Measurements from ENCODE around the gene SHROOM1.
"Not testable (repeated sequence)": the region's sequence is repeated elsewhere in the genome, so short reads cannot be mapped to it uniquely, and the experiment has no call there.

SHROOM1 gene

DNA sequence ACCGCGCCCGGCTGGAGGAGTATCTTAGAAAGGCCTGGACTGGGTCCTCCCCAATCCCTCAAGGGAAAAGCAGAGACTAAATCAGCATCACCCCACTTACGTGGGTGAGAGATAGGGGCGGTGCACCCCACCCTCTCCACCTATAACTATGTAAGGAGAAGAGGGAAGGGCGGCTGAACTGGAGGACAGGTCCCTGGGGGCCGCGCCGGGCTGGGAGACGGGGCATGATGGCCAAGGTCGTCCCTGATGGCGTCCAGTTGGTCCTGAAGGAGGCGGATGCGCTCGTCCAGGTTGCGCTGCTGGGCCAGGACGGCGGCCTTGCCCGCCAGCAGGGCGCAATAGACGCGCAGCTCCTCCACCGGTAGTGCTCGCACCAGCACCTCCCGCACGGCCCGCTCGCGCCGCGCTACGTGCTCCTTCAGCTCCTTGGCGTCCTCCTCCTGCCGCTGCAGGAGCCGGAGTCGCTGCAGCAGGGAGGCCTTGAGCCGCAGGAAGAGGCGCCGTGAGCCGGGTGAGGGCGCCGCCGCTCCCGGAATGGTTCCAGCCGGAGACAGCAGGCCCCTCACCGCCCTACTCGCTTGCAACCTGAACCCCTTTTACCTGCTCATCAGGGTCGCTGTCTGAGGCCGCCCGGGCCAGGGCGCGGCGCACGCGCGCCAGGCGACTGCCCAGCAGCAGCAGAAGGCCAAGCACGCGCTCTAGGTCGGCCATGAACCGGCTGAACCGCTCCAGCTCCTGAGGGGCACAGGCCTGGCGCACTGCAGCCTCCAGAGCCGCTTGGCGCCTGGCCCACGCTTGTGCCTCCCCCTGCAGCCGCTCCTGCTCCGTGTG lies 7.6 kb downstream of the SHROOM1 start:
- DNase-seq, result peak; percentile 91

- DNase-seq, result no peak
These were observed 8.7 kb downstream of the SHROOM1 start for GRCh38 chr5:132821791-132822190.

GRCh38 chr5:132821350-132821749 lies 9.1 kb downstream of the SHROOM1 start:
- DNase-seq, result no peak

GRCh38 chr5:132820162-132820754 lies 10.2 kb downstream of the SHROOM1 start:
- DNase-seq, result peak; percentile 90

DNA sequence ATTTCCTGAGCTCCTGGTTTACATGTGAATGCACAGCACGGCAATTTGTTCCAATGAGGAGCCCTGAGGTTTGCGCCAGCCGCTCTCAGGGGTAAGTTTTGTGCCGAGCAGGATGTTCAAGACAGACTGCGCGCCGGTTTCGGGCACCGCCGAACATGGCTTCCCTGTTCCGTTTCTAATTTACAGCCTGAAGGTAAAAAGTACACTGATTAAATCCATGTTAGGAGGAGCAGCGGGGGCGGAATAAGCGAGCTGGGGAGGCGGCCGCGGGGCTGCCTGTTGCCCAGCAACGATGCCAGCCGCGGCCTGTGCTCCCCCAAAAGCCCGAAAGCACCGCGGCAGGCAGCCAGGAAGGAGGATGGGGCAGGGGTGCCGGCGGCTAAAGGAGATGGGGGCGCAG lies 11.0 kb downstream of the SHROOM1 start:
- peak; percentile 44 for DNase-seq

- DNase-seq, result no peak
These were observed 13.4 kb downstream of the SHROOM1 start for GRCh38 chr5:132817011-132817410.

GRCh38 chr5:132816554-132816953 lies 13.9 kb downstream of the SHROOM1 start:
- DNase-seq, result no peak

- no peak for DNase-seq
These were observed 14.4 kb downstream of the SHROOM1 start for GRCh38 chr5:132816083-132816482.

DNA sequence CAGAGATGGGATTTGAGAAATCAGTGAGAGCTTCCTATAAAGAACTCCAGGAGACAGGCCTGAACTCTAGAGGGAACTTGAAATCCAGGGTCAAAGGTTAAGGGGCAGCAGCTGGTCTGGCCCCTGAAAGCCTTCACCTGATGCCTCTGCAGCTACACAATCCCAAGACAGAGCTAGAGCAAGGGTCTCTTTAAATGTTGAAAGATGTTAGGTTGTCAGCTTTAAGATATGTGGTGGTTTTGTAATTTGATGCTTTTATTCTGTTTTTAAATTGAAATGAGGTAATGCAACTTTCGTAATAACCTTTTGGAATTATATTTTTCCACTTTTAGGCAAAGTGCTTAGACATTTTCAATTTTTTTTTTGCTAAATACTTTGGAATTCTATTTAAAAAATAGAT lies 15.0 kb downstream of the SHROOM1 start:
- no peak for DNase-seq

- no peak for DNase-seq
These were observed 15.7 kb downstream of the SHROOM1 start for GRCh38 chr5:132814503-132815294.

DNA sequence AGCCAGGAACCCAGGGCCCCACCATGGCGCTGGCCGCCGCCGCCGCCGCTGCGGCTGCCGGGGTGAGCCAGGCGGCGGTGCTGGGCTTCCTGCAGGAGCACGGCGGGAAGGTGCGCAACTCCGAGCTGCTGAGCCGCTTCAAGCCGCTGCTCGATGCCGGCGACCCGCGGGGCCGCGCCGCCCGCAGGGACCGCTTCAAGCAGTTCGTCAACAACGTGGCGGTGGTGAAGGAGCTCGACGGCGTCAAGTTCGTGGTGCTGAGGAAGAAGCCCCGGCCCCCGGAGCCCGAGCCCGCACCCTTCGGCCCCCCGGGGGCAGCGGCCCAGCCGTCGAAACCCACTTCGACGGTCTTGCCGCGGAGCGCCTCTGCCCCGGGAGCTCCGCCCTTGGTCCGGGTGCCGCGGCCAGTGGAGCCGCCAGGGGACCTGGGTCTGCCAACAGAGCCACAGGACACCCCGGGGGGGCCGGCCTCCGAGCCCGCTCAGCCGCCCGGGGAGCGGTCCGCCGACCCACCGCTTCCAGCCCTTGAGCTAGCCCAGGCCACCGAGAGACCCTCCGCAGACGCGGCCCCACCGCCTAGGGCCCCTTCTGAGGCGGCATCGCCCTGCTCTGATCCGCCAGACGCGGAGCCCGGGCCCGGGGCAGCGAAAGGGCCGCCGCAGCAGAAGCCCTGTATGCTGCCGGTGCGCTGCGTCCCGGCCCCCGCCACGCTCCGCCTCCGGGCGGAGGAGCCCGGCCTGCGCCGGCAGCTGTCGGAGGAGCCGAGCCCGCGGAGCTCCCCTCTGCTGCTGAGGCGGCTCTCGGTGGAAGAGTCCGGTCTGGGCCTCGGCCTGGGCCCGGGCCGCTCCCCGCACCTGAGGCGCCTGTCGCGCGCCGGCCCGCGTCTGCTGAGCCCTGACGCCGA lies 16.6 kb downstream of the SHROOM1 start:
- peak; percentile 69 for DNase-seq

- peak; percentile 56 for DNase-seq
These were observed 17.5 kb downstream of the SHROOM1 start, which contains the start of gene SOWAHA for GRCh38 chr5:132812781-132813598. TSS of gene SOWAHA (plus strand) at chr5:132813302. CDS start at chr5:132813622, 320 bp downstream.

DNA sequence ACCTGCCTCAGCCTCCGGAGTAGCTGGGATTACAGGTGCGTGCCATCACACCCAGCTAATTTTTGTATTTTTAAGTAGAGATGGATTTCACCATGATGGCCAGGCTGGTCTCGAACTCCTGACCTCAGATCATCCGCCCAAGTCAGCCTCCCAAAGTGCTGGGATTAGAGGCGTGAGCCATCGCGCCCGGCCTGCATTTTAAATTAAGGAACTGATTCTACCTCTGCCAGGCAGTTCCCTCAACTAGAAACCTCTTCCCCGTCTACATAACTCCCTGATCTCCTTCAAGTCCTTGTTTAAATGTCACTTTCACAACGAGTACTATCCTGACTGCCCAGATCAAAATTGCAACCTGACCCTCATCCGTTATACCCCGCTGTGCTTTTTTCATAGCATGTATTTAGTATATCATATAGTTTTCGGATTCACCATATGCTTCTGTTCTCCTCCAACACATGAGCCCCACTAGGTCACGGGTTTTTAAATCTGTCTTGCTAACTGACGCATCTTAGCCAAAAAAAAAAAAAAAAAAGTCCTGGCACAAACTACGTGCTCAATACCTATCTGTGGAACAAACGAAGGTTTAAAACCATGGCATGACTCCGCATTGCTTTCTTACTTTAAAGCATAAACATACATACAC lies 18.2 kb downstream of the SHROOM1 start:
- peak; percentile 38 for DNase-seq

DNA sequence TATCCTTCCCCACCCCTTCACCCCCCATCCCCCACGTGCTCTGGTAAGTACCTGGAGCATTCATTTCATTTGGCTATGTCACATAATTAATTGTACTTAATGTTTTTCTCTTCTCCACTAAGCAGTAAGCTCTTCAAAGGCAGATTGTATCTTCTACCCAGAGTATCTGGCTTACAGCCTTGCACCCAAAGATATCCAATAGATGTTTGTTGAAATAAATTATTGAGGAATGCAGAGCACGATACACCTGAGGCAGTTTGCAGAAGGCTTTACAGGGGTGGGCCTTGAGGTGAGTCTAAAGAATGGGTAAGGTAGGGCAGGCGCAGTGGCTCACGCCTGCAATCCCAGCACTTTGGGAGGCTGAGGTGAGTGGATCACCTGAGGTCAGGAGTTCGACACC lies 19.8 kb downstream of the SHROOM1 start:
- DNase-seq, result no peak

GRCh38 chr5:132808866-132809265 lies 21.6 kb downstream of the SHROOM1 start:
- DNase-seq, result no peak

DNA sequence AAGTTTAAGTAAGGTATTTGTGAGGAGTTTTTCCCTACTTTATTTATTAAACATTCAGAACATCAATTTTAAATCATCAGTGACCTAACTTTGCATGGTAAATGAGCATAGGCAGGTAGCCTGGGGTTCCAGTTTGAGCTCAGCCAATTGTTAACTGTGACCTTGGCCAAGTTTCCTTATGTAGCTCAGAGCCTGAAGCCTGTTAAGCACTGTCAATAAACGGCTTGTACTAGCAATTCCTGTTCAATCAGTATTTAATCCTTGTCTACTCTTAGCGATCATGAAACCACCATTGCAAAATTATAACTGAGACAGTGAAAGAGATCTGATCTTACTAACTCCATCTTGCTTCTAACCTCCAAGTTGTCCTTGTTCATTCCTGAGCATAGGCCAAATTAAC lies 22.0 kb downstream of the SHROOM1 start:
- DNase-seq, result no peak

DNA sequence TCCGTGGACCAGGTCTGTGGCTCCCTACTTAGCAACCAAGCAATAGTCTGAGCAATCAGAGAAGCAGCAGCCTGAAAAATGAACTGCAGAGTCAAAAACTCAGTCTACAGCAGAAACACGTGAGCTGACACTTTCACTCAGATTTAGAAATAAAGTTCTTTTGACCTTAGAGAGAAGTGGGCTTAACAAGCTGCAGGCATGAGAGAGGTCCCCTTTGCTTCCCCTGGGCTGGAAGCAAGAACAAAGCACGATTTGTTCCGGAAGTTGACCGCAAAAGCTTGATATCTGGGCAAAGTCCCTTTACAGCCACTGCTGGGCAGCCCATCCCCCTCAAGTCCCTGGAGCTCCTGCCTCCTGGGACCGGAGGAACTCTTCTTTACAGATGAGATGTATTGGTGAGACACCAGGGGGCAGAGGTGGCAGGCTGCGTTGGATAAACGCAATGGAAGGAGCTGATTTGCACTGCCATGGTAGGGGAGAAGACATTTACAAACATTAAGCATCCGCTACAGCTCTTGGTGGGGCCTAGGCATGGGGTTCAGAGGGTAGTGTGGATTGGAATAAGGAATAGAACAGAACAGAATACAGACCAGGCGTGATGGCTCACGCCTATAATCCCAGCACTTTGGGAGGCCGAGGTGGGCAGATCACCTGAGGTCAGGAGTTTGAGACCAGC lies 23.1 kb downstream of the SHROOM1 start:
- DNase-seq, result peak; percentile 44

DNA sequence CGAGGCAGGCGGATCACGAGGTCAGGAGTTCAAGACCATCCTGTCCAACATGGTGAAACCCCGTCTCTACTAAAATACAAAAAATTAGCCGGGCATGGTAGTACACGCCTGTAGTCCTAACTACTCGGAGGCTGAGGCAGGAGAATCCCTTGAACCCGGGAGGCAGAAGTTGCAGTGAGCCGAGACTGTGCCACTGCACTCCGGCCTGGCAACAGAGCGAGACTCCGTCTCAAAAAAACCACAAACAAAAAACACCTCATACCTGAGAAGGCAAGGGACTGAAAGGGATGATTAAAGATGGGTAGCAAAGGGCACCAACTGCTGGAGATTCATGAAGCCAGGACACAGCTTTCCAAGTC lies 23.7 kb downstream of the SHROOM1 start:
- DNase-seq, result not testable (repeated sequence)

- DNase-seq, result not testable (repeated sequence)
These were observed 24.6 kb downstream of the SHROOM1 start for GRCh38 chr5:132805872-132806271.

GRCh38 chr5:132804219-132804618 lies 26.2 kb downstream of the SHROOM1 start:
- DNase-seq, result not testable (repeated sequence)

Measured in retina (tissue), 1 donor.